ENCODE data around the gene MFN2.

- TF ChIP-seq EZH2 (IDR thresholded peaks at IDR 0.05; ENCODE audit: insufficient read depth, poor library complexity, severe bottlenecking) (no peak), EZH2phosphoT487 (IDR thresholded peaks at IDR 0.05; ENCODE audit: insufficient read depth, low read depth) (no peak)
Observed at GRCh38 chr1:12060500-12060899, 80.3 kb downstream of the MFN2 start.

Measured in GM23248 (cell line).